Measurements from ENCODE around the gene FRAT1. TPM values are rescaled to one million over a fixed set of nuclear protein-coding genes. Genes with fewer than 3 reads are reported as not detected.
A peak's percentile ranks its signal among the peaks of the same experiment; 100 is the strongest.

Gene FRAT1
- total and polyA plus RNA-seq, 2 of the 13 experiments (the other 11 are each of a cell fraction or from before 2014, with no cell fraction given) = 1.7 to 2.3 TPM

DNA sequence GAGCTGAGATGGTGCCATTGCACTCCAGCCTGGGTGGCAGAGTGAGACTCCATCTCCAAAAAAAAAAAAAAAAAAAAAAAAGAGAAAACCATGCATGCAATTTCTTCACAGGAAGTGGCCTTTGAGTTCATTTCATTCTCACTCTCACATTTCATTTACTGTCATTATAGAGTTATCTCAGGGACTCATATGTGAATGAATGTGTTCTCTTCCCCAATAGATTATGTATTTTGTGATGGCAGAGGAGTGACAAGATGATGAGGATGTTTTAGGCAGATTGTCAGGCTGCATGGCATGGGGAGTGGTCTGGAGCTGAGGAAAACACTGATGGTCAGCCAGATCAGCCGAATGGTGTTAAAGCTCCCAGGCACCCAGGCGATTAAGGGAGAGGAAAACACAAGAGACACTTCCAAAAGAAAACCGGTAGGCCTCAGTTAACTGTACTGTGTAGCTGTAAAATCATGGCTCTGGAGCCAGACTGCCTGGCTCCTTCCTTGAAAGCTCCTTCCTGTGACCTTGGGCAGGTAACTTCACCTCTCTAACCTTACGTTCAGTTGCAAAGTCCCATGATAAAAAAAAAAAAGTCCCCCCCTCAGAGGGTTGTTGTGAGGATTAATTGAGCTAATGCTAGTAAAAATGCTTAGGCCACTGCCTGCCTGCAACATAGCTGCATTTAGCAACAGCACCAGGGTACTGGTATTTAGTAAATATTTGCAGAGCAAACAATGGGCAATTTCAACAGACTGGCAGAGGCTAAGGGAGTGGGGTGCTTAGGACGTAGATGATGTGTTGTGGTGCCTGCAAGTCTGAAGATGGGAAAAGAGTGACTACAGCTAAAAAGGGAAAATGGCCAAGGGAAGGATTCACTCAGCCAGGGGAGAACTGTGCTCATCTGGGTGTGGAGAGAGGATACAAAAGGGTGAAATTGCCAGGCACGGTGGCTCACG, 8.6 kb downstream of the FRAT1 start (continued):
- TF ChIP-seq, protein P1, sequence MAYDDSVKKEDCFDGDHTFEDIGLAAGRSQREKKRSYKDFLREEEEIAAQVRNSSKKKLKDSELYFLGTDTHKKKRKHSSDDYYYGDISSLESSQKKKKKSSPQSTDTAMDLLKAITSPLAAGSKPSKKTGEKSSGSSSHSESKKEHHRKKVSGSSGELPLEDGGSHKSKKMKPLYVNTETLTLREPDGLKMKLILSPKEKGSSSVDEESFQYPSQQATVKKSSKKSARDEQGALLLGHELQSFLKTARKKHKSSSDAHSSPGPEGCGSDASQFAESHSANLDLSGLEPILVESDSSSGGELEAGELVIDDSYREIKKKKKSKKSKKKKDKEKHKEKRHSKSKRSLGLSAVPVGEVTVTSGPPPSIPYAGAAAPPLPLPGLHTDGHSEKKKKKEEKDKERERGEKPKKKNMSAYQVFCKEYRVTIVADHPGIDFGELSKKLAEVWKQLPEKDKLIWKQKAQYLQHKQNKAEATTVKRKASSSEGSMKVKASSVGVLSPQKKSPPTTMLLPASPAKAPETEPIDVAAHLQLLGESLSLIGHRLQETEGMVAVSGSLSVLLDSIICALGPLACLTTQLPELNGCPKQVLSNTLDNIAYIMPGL (CRISPR knock-in tag; IDR thresholded peaks at IDR 0.05; ENCODE audit: borderline replicate concordance in 1 of 2, low read depth in 1 of 2) = 0 out of 4 replicates have a peak, but pooled peaks of 1 of the 2 experiments have one; percentile 30
- no peak for TF ChIP-seq ZNF720 (CRISPR knock-in tag; IDR thresholded peaks at IDR 0.05)
- TF ChIP-seq SMAD3 (CRISPR knock-in tag; IDR thresholded peaks at IDR 0.05) = peak; percentile 97
- TF ChIP-seq, protein P2, sequence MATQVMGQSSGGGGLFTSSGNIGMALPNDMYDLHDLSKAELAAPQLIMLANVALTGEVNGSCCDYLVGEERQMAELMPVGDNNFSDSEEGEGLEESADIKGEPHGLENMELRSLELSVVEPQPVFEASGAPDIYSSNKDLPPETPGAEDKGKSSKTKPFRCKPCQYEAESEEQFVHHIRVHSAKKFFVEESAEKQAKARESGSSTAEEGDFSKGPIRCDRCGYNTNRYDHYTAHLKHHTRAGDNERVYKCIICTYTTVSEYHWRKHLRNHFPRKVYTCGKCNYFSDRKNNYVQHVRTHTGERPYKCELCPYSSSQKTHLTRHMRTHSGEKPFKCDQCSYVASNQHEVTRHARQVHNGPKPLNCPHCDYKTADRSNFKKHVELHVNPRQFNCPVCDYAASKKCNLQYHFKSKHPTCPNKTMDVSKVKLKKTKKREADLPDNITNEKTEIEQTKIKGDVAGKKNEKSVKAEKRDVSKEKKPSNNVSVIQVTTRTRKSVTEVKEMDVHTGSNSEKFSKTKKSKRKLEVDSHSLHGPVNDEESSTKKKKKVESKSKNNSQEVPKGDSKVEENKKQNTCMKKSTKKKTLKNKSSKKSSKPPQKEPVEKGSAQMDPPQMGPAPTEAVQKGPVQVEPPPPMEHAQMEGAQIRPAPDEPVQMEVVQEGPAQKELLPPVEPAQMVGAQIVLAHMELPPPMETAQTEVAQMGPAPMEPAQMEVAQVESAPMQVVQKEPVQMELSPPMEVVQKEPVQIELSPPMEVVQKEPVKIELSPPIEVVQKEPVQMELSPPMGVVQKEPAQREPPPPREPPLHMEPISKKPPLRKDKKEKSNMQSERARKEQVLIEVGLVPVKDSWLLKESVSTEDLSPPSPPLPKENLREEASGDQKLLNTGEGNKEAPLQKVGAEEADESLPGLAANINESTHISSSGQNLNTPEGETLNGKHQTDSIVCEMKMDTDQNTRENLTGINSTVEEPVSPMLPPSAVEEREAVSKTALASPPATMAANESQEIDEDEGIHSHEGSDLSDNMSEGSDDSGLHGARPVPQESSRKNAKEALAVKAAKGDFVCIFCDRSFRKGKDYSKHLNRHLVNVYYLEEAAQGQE (IDR thresholded peaks at IDR 0.05; ENCODE audit: borderline replicate concordance in 1 of 2, low read depth in 1 of 2, low read length in 2 of 2) = peak in 1 of 2 experiments; percentile 62; a peak in 1 of 4 replicates
- peak; percentile 37; the same call in 1 of the 2 replicates for TF ChIP-seq RBAK (CRISPR knock-in tag; IDR thresholded peaks at IDR 0.05)
- TF ChIP-seq, protein P3, sequence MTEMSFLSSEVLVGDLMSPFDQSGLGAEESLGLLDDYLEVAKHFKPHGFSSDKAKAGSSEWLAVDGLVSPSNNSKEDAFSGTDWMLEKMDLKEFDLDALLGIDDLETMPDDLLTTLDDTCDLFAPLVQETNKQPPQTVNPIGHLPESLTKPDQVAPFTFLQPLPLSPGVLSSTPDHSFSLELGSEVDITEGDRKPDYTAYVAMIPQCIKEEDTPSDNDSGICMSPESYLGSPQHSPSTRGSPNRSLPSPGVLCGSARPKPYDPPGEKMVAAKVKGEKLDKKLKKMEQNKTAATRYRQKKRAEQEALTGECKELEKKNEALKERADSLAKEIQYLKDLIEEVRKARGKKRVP (CRISPR knock-in tag; IDR thresholded peaks at IDR 0.05) = peak in 1 of 2 experiments; percentile 73; a peak in 2 of 4 replicates
- TF ChIP-seq, protein P4, sequence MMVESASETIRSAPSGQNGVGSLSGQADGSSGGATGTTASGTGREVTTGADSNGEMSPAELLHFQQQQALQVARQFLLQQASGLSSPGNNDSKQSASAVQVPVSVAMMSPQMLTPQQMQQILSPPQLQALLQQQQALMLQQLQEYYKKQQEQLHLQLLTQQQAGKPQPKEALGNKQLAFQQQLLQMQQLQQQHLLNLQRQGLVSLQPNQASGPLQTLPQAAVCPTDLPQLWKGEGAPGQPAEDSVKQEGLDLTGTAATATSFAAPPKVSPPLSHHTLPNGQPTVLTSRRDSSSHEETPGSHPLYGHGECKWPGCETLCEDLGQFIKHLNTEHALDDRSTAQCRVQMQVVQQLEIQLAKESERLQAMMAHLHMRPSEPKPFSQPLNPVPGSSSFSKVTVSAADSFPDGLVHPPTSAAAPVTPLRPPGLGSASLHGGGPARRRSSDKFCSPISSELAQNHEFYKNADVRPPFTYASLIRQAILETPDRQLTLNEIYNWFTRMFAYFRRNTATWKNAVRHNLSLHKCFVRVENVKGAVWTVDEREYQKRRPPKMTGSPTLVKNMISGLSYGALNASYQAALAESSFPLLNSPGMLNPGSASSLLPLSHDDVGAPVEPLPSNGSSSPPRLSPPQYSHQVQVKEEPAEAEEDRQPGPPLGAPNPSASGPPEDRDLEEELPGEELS (CRISPR knock-in tag; IDR thresholded peaks at IDR 0.05) = peak; percentile 98
- peak; percentile 77; the same call in 1 of the 2 replicates for TF ChIP-seq SOX13 (IDR thresholded peaks at IDR 0.05)
- TF ChIP-seq SOX13 (CRISPR knock-in tag; conservative IDR thresholded peaks at IDR 0.05 in 1 of 2, IDR thresholded peaks at IDR 0.05 in 1 of 2) = peak in 1 of 2 experiments; percentile 93; a peak in 2 of 4 replicates
- peak; percentile 55; the same call in 1 of the 2 replicates for TF ChIP-seq ZNF232 (CRISPR knock-in tag; IDR thresholded peaks at IDR 0.05; ENCODE audit: borderline replicate concordance)
- TF ChIP-seq BCL6 (CRISPR knock-in tag; IDR thresholded peaks at IDR 0.05) = peak; percentile 94
- TF ChIP-seq RORA (CRISPR knock-in tag; IDR thresholded peaks at IDR 0.05) = no peak
- TF ChIP-seq, protein P5, sequence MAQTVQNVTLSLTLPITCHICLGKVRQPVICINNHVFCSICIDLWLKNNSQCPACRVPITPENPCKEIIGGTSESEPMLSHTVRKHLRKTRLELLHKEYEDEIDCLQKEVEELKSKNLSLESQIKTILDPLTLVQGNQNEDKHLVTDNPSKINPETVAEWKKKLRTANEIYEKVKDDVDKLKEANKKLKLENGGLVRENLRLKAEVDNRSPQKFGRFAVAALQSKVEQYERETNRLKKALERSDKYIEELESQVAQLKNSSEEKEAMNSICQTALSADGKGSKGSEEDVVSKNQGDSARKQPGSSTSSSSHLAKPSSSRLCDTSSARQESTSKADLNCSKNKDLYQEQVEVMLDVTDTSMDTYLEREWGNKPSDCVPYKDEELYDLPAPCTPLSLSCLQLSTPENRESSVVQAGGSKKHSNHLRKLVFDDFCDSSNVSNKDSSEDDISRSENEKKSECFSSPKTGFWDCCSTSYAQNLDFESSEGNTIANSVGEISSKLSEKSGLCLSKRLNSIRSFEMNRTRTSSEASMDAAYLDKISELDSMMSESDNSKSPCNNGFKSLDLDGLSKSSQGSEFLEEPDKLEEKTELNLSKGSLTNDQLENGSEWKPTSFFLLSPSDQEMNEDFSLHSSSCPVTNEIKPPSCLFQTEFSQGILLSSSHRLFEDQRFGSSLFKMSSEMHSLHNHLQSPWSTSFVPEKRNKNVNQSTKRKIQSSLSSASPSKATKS (CRISPR knock-in tag; IDR thresholded peaks at IDR 0.05) = no peak
- peak; percentile 83 for TF ChIP-seq ZNF205 (CRISPR knock-in tag; IDR thresholded peaks at IDR 0.05)
- no peak for TF ChIP-seq PLRG1 (conservative IDR thresholded peaks at IDR 0.05)
- peak; percentile 94 for TF ChIP-seq HDAC2 (CRISPR knock-in tag; IDR thresholded peaks at IDR 0.05)

Data from HepG2 (cell line).